Hepatocyte (in vitro differentiated cells): ENCODE measurements around the gene CCL11. TPM values are rescaled to one million over a fixed set of nuclear protein-coding genes. Genes with fewer than 3 reads are reported as not detected.

ENCODE experiments used
- DNase-seq: peaks from one replicate; pipeline ENCODE4 v3.0.0-alpha.2; 2016; ENCODE audit warnings: low spot score
- H2AFZ ChIP-seq: fragments of 200-600 bp; sonication (generic); 2 replicates; pipeline ENCODE4 v1.6.0; 2016; ENCODE audit warnings: antibody characterized with exemption, mild to moderate bottlenecking
- H3K27ac ChIP-seq: fragments of 200-600 bp; sonication (generic); 2 replicates; pipeline ENCODE4 v1.5.1; 2016; ENCODE audit warnings: mild to moderate bottlenecking
- H3K27me3 ChIP-seq: fragments of 200-600 bp; sonication (generic); 2 replicates; pipeline ENCODE4 v1.6.1; 2016
- H3K36me3 ChIP-seq: fragments of 200-600 bp; sonication (generic); replicated peaks from 2 replicates; pipeline ENCODE4 v1.5.1; 2016; ENCODE audit warnings: low read depth; ENCODE audit not compliant: insufficient read depth
- H3K4me1 ChIP-seq: fragments of 200-600 bp; sonication (generic); 2 replicates; pipeline ENCODE4 v1.5.1; 2016; ENCODE audit warnings: mild to moderate bottlenecking, moderate library complexity; ENCODE audit not compliant: insufficient read depth
- H3K4me2 ChIP-seq: fragments of 200-600 bp; sonication (generic); 2 replicates; pipeline ENCODE4 v1.6.0; 2016
- H3K4me3 ChIP-seq: fragments of 200-600 bp; sonication (generic); 2 replicates; pipeline ENCODE4 v1.5.1; 2016; ENCODE audit warnings: mild to moderate bottlenecking
- H3K79me2 ChIP-seq: fragments of 200-600 bp; sonication (generic); 2 replicates; pipeline ENCODE4 v1.6.0; 2017; ENCODE audit warnings: mild to moderate bottlenecking
- H3K9me2 ChIP-seq: fragments of 200-600 bp; sonication (generic); replicated peaks from 2 replicates; pipeline ENCODE4 v1.6.0; 2017; ENCODE audit warnings: mild to moderate bottlenecking; ENCODE audit not compliant: insufficient read depth
- H3K9me3 ChIP-seq: fragments of 200-600 bp; sonication (generic); 2 replicates; pipeline ENCODE4 v1.5.1; 2016; ENCODE audit warnings: low read depth, mild to moderate bottlenecking
- H4K20me1 ChIP-seq: fragments of 200-600 bp; sonication (generic); 2 replicates; pipeline ENCODE4 v1.6.0; 2016; ENCODE audit warnings: mild to moderate bottlenecking; ENCODE audit not compliant: insufficient read depth, poor library complexity, severe bottlenecking
- CTCF ChIP-seq: fragments of 200-600 bp; sonication (generic); IDR thresholded peaks from 2 replicates; pipeline ENCODE4 v1.5.1; 2016; ENCODE audit warnings: antibody characterized with exemption, mild to moderate bottlenecking; ENCODE audit not compliant: poor library complexity
- EZH2 ChIP-seq: fragments of 200-600 bp; sonication (generic); IDR thresholded peaks from 2 replicates; pipeline ENCODE4 v1.6.1; 2016; ENCODE audit warnings: antibody characterized with exemption, mild to moderate bottlenecking, borderline replicate concordance
- EZH2phosphoT487 ChIP-seq: fragments of 200-600 bp; sonication (generic); IDR thresholded peaks from one replicate; pipeline ENCODE4 v1.6.1; 2018; ENCODE audit warnings: antibody characterized with exemption, mild to moderate bottlenecking, low read depth, moderate library complexity; ENCODE audit not compliant: unreplicated experiment, severe bottlenecking
- WGBS: methylation state at CpG from one replicate; pipeline ENCODE4 v1.1.6; 2016; ENCODE audit warnings: low lambda C conversion rate; ENCODE audit errors: missing lambda C conversion rate; 5-methylcytosine and 5-hydroxymethylcytosine counted together
- polyA plus RNA-seq: library from polyadenylated mRNA; unstranded; fragments of >200 nt; fragmentation: Nextera tagmentation; extraction: Ambion mirVana; gene quantifications from 2 replicates; pipeline ENCODE4 v1.2.1, GENCODE V29; 2016
- total RNA-seq: library from RNA; depleted of rRNA; stranded (reverse); fragments of >200 nt; gene quantifications from 2 replicates; pipeline ENCODE4 v1.2.3, GENCODE V29; 2014

The CCL11 gene
- total and polyA plus RNA-seq, 2 experiments from 2014 or later = 0.82 TPM; not detected in 1

GRCh38 chr17:34302636-34303035 lies 17.1 kb downstream of the CCL11 start:
- Histone ChIP-seq H2AFZ (no peak overlapping the region), H3K27ac (no peak overlapping the region), H4K20me1 (no peaks in the 10 kb centered on the region), H3K4me1 (no peaks in the 10 kb centered on the region), H3K4me2 (no peak overlapping the region), H3K9me2 (no peaks in the 10 kb centered on the region), H3K9me3 (no peaks in the 10 kb centered on the region), H3K4me3 (no peak overlapping the region), H3K79me2 (no peaks in the 10 kb centered on the region), H3K36me3 (no peaks in the 10 kb centered on the region), H3K27me3 (no peaks in the 10 kb centered on the region)
- no peak for DNase-seq
- 92% methylated on average over 1 of the region's 1 CpG for WGBS
- no peak for TF ChIP-seq CTCF
- TF ChIP-seq EZH2 = no peak
- TF ChIP-seq EZH2phosphoT487 = no peak

GRCh38 chr17:34303606-34304005 lies 18.1 kb downstream of the CCL11 start:
- Histone ChIP-seq H3K36me3 (no peaks in the 10 kb centered on the region), H4K20me1 (no peaks in the 10 kb centered on the region), H3K27ac (no peak overlapping the region), H3K9me2 (no peaks in the 10 kb centered on the region), H3K9me3 (no peaks in the 10 kb centered on the region), H2AFZ (no peak overlapping the region), H3K4me3 (no peak overlapping the region), H3K4me1 (no peaks in the 10 kb centered on the region), H3K27me3 (no peaks in the 10 kb centered on the region), H3K4me2 (no peak overlapping the region), H3K79me2 (no peaks in the 10 kb centered on the region)
- TF ChIP-seq EZH2 (no peak), CTCF (no peak), EZH2phosphoT487 (no peak)
- no peak for DNase-seq
- WGBS = 70% methylated on average over 2 of the region's 2 CpGs

GRCh38 chr17:34305061-34305460 lies 19.5 kb downstream of the CCL11 start:
- H3K4me3 ChIP-seq = no peak overlapping the region
- no peak overlapping the region for H3K4me2 ChIP-seq
- no peaks in the 10 kb centered on the region for H3K9me3 ChIP-seq
- H4K20me1 ChIP-seq = no peaks in the 10 kb centered on the region
- H3K79me2 ChIP-seq = no peaks in the 10 kb centered on the region
- H3K27ac ChIP-seq = no peak overlapping the region
- no peaks in the 10 kb centered on the region for H3K9me2 ChIP-seq
- H3K27me3 ChIP-seq = no peaks in the 10 kb centered on the region
- H2AFZ ChIP-seq = no peak overlapping the region
- 84% methylated on average over 4 of the region's 4 CpGs for WGBS
- H3K36me3 ChIP-seq = no peaks in the 10 kb centered on the region
- DNase-seq = no peak
- H3K4me1 ChIP-seq = no peaks in the 10 kb centered on the region
- TF ChIP-seq CTCF = no peak
- TF ChIP-seq EZH2 = no peak
- no peak for TF ChIP-seq EZH2phosphoT487

GRCh38 chr17:34305606-34306005 lies 20.1 kb downstream of the CCL11 start:
- H3K79me2 ChIP-seq = no peaks in the 10 kb centered on the region
- H3K4me3 ChIP-seq = no peak overlapping the region
- no peaks in the 10 kb centered on the region for H4K20me1 ChIP-seq
- no peak for DNase-seq
- H3K36me3 ChIP-seq = no peaks in the 10 kb centered on the region
- TF ChIP-seq EZH2phosphoT487 = no peak
- TF ChIP-seq EZH2 = no peak
- no peak for TF ChIP-seq CTCF
- no peak overlapping the region for H2AFZ ChIP-seq
- no peaks in the 10 kb centered on the region for H3K9me3 ChIP-seq
- no peak overlapping the region for H3K27ac ChIP-seq
- no peak overlapping the region for H3K4me2 ChIP-seq
- H3K9me2 ChIP-seq = no peaks in the 10 kb centered on the region
- H3K27me3 ChIP-seq = no peaks in the 10 kb centered on the region
- H3K4me1 ChIP-seq = no peaks in the 10 kb centered on the region
